NCI-H146 (cell line): Measurements from ENCODE around the gene PDCD11.
"Not testable (repeated sequence)": the region's sequence is repeated elsewhere in the genome, so short reads cannot be mapped to it uniquely, and the experiment has no call there.

Experiments
- DNase-seq: peaks from one replicate; lab custom pipeline; 2025; lab: John Stamatoyannopoulos, UW

PDCD11 gene, protein sequence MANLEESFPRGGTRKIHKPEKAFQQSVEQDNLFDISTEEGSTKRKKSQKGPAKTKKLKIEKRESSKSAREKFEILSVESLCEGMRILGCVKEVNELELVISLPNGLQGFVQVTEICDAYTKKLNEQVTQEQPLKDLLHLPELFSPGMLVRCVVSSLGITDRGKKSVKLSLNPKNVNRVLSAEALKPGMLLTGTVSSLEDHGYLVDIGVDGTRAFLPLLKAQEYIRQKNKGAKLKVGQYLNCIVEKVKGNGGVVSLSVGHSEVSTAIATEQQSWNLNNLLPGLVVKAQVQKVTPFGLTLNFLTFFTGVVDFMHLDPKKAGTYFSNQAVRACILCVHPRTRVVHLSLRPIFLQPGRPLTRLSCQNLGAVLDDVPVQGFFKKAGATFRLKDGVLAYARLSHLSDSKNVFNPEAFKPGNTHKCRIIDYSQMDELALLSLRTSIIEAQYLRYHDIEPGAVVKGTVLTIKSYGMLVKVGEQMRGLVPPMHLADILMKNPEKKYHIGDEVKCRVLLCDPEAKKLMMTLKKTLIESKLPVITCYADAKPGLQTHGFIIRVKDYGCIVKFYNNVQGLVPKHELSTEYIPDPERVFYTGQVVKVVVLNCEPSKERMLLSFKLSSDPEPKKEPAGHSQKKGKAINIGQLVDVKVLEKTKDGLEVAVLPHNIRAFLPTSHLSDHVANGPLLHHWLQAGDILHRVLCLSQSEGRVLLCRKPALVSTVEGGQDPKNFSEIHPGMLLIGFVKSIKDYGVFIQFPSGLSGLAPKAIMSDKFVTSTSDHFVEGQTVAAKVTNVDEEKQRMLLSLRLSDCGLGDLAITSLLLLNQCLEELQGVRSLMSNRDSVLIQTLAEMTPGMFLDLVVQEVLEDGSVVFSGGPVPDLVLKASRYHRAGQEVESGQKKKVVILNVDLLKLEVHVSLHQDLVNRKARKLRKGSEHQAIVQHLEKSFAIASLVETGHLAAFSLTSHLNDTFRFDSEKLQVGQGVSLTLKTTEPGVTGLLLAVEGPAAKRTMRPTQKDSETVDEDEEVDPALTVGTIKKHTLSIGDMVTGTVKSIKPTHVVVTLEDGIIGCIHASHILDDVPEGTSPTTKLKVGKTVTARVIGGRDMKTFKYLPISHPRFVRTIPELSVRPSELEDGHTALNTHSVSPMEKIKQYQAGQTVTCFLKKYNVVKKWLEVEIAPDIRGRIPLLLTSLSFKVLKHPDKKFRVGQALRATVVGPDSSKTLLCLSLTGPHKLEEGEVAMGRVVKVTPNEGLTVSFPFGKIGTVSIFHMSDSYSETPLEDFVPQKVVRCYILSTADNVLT (N-terminal part only)

DNA sequence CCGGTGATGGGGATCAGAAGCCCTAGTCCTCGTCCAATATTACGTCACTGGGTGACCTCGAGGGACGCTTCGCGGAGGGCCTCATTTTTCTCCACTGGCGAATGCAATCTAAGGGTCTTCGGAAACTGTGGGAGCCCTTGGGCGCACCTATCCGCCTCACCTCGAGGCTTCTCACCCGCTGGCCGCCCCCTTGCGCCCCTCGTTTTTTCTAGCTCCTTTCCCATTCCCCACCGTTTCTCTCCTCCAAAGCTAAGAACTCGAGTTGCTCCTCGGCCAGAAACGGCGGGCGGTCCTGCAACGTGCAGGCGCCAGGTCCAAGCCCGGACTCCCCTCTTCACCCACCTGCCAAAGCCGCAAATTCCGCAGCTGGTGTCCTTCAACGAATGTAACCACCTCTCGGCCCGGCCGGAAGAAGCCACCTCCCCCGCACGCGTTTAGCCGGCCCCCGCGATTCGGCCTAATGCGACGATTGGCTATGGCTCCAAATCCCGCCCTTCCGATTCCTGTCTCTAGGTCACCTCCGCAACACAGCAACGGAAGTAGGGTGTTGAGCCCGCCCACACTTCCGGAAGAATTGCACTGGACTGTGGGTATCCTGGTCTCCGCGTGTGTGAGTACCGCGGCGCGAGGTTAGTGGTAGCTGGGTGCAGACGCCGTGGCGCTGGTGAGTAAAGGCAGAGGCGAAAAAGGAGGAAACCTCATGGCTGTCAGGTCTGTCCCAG lies at the start of gene PDCD11, which contains the start of gene ATP5MK:
PDCD11 (plus strand) TSS at position 560 of the 722 bp plus-strand sequence. CDS start 1,801 bp downstream, outside the sequence.
ATP5MK (minus strand) TSS at position 409 of the 722 bp plus-strand sequence. CDS start 4,018 bp downstream, outside the sequence.
- peak; percentile 97 for DNase-seq

DNA sequence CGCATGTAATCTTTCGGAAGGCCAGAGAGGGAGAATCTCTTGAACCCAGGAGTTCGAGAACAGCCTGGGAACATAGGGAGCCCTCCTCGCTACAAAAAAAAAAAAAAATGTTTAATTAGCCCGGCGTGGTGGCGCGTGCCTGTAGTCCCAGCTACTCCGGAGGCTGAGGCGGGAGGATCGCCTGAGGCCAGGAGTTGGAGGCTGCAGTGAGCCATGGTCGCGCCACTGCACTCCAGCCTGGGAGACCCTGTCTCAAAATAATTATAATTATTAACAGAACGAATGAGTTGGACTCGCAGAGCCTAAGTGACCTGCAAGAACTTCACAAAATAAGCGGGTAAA lies 46.3 kb upstream of the PDCD11 start:
- peak; percentile 21 for DNase-seq

DNA sequence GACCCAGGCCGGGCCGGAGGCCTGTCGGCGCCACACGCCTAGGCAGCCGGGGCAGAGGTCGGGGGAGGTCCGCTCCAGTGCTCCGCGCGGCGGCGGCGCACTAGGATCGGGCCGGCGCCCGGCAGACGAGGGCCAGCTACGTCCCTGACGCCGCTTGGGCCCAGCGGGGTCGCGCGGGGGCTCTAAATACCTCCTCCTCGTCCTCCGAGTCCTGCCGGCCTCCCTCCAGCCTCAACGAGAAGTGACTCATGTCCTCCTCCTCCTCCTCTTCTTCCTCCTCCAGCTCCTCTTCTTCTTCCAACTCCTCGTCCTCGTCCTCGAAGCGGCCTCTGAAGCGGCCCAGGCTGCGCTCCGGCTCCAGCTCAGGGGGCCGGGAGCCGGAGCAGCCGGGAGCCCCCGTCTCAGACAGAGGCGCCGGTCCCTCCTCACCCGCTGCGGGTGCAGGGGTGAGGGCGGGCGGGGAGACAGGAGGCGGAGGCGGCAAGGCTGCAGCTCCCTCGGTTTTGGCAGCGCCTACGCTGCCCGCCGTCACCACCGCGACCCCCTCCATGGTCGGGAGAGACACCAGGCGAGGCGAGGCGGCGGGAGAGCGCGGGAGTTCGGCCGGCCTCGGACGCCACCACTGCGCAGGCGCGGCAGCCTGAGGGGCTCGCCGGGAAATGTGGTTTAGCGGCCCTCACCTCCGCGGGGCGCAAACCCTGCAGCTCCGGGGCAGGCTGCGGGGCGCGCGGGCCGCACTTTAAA lies 45.7 kb upstream of the PDCD11 start, which contains the start of gene PCGF6:
PCGF6 (minus strand) TSS at position 624 of the 744 bp plus-strand sequence; CDS start at position 550, 74 bp downstream.
- peak; percentile 90 for DNase-seq

DNA sequence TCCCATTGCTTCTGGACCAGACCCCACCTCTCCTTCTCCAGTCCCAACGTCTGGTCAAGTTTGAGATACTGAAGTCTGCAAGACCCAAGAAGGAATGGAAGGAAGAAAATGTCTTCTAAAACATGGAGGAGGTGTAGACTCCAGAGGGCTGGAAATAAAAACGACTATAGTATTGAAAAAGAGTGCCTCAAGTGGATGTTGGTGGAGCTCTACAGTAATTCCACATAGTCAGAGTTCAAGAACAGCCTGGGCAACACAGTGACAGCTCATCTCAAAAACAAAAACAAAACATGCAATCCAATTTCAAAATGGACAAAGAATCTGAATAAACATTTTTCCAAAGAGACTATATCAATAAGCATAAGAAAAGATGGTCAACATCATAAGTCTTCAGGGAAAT lies 43.1 kb upstream of the PDCD11 start:
- no peak for DNase-seq

DNA sequence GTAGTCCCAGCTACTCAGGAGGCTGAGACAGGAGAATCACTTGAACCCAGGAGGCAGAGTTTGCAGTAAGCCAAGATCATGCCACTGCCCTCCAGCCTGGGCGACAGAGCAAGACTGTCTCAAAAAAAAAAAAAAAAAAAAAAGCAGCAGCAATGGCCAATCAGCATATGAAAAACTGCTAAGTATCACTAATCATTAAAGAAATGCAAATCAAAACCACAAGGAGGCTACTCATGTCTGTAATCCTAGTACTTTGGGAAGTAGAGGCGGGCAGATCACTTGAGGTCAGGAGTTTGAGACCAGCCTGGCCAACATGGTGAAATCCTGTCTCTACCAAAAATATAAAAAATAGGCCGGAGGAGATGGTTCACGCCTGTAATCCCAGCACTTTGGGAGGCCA lies 41.9 kb upstream of the PDCD11 start:
- DNase-seq: not testable (repeated sequence)

DNA sequence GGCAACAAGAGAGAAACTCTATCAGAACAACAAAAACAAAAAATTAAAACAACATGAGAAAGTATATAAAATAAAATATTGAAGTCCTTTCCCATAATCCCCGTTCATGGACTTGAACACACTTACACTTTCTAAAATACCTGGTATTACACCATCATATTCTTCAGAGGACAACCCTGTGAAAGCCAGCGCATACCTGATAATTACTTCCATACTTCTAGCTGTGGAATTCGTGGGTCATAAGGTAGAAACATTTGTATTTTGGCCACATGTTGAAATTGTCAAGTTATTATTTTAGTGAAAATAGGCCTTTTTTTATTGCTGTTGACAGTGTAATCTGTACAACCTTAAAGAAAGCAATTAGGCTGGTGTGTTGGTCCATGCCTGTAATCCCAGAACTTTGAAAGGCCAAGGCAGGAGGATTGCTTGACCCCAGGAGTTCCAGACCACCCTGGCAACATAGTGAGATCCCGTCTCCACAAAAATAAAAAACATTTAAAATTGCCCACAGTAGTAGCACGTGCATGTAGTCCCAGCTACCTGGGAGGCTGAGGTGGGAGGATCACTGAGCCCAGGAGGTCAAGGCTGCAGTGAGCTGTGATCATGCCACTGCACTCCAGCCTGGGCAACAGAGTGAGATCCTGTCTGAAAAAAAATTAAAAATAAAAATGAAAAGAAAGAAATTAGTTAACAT lies 40.4 kb upstream of the PDCD11 start:
- DNase-seq: no peak

DNA sequence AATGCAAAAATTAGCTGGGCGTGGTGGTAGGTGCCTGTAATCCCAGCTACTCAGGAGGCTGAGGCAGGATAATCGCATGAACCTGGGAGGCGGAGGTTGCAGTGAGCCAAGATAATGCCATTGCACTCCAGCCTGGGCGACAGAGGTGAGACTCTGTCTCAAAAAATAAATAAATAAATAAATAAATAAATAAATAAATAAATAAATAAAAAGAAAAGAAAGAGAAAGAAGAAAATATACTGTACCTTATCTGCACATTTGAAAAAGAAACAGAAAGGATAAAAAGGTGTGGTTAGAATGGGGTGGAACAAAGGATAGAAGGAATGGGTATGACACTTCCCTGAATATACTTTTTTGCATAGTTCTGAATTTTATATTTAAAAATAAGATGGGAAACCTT lies 36.9 kb upstream of the PDCD11 start:
- not testable (repeated sequence) for DNase-seq

DNA sequence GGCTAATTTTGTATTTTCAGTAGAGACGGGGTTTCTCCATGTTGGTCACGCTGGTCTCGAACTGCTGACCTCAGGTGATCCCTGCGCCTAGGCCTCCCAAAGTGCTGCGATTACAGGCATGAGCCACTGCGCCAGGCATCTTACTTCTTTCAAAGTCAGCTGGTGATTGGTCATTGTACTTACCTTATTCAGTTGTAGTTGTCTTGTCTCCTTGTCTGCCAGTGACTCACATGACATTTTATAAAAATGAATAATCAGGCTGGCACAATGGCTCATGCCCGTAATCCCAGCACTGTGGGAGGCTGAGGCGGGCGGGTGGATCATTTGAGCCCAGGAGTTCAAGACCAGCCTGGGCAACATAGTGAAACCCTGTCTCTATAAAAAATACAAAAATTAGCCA lies 35.6 kb upstream of the PDCD11 start:
- DNase-seq: peak; percentile 2

DNA sequence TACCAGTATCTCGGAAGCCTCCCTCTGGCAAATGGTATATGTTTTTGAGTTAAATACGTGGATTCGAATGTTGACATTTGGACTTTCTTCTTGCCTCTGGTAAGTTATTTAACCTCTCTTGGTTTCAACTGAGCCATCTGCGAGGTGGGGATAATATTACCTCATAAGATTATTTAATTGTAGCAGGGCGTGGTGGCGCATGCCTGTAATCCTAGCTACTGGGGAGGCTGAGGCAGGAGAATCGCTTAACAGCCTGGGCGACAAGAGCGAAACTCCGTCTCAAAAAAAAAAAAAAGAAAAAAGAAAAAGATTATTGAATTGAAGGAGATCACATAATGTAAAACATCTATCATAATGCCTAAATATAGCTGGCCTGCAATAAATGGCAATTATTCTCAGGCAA lies 29.0 kb upstream of the PDCD11 start:
- DNase-seq: peak; percentile 45

DNA sequence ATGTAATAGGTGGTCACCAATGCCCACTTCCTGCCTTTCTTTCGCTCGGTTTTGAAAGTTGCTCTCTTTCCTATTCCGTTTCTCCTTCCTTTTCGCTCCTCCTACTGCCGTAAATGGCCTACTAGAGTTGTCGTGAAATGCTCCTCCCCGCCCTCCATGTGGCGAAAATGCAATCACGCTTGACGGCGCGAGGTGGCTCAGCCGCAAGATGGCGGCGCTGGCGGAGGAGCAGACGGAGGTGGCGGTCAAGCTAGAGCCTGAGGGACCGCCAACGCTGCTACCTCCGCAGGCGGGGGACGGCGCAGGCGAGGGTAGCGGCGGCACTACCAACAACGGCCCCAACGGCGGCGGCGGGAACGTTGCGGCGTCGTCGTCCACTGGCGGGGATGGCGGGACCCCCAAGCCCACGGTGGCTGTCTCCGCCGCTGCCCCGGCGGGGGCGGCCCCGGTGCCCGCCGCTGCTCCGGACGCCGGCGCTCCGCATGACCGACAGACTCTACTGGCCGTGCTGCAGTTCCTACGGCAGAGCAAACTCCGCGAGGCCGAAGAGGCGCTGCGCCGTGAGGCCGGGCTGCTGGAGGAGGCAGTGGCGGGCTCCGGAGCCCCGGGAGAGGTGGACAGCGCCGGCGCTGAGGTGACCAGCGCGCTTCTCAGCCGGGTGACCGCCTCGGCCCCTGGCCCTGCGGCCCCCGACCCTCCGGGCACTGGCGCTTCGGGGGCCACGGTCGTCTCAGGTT lies 28.5 kb upstream of the PDCD11 start, which contains the start of gene TAF5:
TAF5 (plus strand) TSS at position 195 of the 737 bp plus-strand sequence; CDS start at position 209, 14 bp downstream.
- DNase-seq: peak; percentile 95

DNA sequence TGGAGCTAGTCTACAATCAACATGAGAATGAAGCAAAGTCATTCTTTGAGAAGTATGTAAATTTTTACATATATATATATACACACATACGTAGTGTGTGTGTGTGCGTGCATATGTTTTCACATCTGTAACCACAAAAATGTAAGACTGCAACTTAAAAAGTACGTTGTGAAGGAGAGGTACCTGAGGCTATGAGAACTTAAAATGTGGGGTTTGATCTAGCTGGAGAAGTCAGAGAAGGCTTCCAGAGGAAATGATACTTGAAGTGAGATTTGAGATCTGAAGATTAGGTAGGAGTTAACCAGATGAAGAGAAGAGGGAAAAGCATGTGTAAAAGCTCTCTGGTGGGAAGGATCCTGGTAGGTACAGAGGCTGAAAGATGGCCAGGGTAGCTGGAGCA lies 22.9 kb upstream of the PDCD11 start:
- DNase-seq: no peak

DNA sequence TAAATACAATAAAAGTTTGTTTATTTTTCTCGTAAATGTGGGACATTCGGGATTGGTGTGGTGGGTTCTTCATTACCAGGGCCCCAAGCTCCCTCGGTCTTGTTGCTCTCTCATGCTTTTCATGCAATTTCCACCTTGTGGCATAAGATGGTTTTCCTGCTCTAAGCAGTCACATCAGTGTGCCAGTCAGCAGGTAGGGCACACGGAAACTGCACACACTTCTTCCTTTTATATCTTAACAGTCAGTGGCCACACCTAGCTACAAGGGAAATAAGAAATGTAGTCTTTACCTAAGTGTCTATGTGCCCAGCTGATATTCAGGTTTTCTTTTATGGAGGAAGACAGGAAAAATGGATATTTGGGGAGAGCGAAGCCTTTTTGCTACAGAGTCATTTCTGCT lies 22.2 kb upstream of the PDCD11 start:
- DNase-seq: no peak

DNA sequence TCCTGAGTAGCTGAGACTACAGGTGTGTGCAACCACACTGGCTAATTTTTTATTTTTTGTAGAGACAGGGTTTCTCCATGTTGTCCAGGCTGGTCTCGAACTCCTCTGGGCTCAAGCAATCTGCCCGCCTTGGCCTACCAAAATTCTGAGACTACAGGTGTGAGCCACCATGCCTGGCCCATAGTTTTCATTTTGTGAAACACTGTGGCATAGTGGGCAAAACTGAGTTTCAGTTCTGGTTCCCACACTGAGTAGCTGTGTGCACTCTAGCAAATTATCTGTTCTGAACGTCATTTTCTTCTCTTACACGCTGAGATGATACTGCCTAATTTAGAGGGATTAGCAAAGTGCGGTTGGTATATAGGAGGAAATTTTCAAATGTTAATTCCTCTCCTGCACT lies 13.7 kb upstream of the PDCD11 start:
- no peak for DNase-seq

DNA sequence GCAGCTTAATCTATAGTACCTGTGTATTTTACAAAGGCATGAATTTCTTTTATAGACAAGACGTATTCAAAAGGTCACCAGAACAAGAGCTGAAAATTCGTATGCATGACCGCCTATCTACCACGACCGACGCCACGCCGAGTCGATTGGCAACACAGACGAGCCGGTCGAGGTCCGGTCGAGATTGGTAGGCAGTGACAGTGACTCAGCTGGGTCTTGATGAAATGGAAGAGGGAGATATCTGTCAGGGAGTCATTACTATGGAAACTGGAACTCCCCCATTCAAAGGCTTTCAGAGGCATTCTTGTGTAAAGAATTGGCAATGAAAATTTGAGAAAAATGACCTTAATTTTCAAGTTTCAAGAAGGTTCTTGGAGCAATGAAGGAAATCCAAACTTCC lies 2.2 kb upstream of the PDCD11 start:
- DNase-seq: no peak

DNA sequence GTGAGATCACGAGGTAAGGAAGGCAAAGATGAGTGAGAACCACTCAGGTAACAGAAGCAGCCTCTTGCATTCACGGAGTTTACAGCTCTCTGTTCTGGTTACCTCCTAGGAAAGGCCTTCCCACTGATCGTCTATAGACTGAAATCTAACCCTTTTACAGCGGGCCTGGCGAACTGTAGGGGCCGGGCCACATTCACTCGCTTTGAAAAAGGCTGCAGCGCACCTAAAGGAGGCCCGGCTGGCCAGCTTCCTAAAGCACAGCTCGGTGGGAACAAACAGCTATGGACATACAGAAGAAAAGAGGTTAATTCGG lies 716 bp upstream of the PDCD11 start:
- DNase-seq: peak; percentile 35

DNA sequence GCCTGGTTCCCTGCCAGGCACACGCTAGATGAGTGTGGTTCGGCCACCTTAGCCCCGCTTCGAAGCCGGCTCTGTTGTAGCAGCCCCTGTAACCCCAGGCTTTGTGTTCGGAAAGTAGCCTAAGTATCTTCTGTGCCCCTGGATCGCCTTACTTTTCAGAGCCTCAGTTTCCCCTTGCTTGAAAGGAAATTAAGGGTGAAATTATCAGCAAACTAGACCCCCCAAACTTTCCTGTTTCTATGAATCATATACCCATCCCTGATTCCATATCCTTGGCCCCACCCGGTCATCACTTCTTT lies 312 bp downstream of the PDCD11 start:
- no peak for DNase-seq

DNA sequence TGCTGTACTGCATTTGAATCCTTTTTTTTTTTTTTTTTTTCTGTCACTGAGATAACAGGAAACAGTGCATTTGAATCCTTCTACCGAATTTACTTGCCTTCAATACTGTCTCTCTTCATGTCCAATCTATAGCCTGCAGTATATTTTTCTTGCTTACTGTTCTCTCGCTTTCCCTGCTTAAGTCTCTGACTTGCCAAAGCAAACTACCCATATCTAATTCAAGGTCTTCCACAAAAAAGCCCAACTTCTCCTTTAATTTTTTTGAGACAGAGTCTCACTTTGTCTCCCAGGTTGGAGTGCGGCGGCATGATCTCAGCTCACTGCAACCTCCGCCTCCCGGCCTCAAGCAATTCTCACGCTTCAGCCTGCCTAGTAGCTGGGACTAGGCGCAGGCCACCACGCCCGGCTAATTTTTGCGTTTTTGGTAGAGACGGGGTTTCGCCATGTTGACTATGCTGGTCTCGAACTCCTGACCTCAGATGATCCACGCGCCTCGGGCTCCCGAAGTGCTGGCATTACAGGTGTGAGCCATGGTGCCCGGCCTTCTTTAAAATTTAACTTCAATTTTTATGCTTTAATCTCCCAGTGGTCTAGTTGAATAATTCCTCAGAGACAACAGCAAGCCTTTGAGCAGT lies 882 bp downstream of the PDCD11 start:
- peak; percentile 13 for DNase-seq

DNA sequence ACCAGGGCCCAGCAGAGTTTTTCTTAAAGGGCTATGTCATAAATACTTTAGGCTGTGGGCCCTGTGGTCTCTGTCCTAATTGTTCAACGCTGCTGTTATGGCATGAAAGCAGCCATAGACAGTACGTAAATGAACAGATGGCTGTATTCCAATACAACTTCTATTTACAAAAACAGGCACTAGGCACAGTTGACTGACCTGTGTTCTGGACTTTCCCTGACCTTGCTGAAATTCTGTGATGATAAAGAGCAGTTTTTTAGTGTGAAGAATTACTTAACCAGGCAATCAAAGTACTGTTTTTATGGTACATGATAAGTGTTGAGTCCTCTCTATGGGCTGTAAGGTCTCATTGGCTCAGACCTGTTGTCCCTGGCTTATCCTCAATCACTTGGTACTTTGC lies 17.1 kb downstream of the PDCD11 start:
- DNase-seq: no peak

DNA sequence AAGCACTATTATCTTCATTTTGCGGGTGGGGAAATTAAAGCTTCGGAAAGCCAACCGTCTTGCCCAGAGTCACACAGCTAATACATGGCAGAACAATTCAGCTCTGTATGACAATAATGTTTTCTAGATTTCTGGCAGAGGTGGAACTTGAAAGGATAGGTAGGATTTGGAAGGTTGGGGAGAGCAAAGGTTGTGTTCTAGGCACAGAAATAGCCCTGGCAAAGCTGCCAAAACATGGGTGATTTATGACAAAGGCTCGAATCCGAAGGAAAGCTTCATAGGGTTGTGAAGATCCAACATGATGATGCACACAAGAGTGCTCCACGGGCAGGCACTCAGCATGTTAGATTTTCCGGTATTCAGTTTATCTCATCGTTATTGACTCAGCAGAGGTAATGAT lies 19.2 kb downstream of the PDCD11 start:
- no peak for DNase-seq
